A549 (cell line): Measurements from ENCODE around the gene ROR1. TPM values are rescaled to one million over a fixed set of nuclear protein-coding genes. Genes with fewer than 3 reads are reported as not detected.

Source experiments
- ATAC-seq, 2 experiments: fragments of 200-7000 bp in 1 of 2; fragments of >200 bp in 1 of 2; cut with Nextera tagmentation in 1 of 2; cut with Tn5 transposase in 1 of 2; 3 replicates each; pipeline versions ENCODE4 v1.8.0 to v1.9.1; 2018 to 2020; ENCODE audit warnings: mild to moderate bottlenecking in 1 of 2, moderate library complexity in 1 of 2
- CTCF ChIA-PET: fragments of 300-600 bp; sonication (Branson Sonifier 250); formaldehyde crosslinking; extraction: SDS; loops from one replicate; lab custom pipeline; 2021; ENCODE audit warnings: antibody characterized with exemption, inconsistent platforms; lab: Yijun Ruan, JAX
- POLR2A ChIA-PET: fragments of 350-600 bp; formaldehyde crosslinking; extraction: SDS; loops from one replicate; lab custom pipeline; 2021; ENCODE audit warnings: antibody characterized with exemption, inconsistent platforms; lab: Yijun Ruan, JAX
- DNase-seq, 2 experiments: peaks; one replicate each; pipeline versions ENCODE4 v3.0.0 to v3.0.0-alpha.2; 2011 to 2016; ENCODE audit warnings: low read depth in 1 of 2, low spot score in 1 of 2
- FAIRE-seq: peaks from 2 replicates; lab custom pipeline; 2011; peaks lifted over from hg19 to GRCh38; lab: Jason Lieb, UNC
- H3K27ac ChIP-seq, 2 experiments: fragments of >200 bp; sonication (Bioruptor Twin); formaldehyde crosslinking; 3 replicates each; pipeline ENCODE4 v1.5.1; 2016 to 2017
- H3K4me1 ChIP-seq: fragments of >200 bp; sonication (Bioruptor Twin); formaldehyde crosslinking; 3 replicates; pipeline ENCODE4 v1.6.1; 2016
- H3K4me2 ChIP-seq: fragments of >200 bp; sonication (Bioruptor Twin); formaldehyde crosslinking; 3 replicates; pipeline ENCODE4 v1.6.1; 2016
- H3K4me3 ChIP-seq: fragments of >200 bp; sonication (Bioruptor Twin); formaldehyde crosslinking; 3 replicates; pipeline ENCODE4 v1.5.1; 2016
- H3K9me3 ChIP-seq: fragments of >200 bp; sonication (Bioruptor Twin); formaldehyde crosslinking; 3 replicates; pipeline ENCODE4 v1.6.1; 2016
- CEBPB ChIP-seq, 2 experiments: fragments of >200 bp in 1 of 2; sonication (Bioruptor Twin) in 1 of 2; formaldehyde crosslinking in 1 of 2; IDR thresholded peaks; 2 replicates each; pipeline ENCODE4 v1.6.1; 2012 to 2016
- CHD4 ChIP-seq: fragments of 200-600 bp; sonication (generic); IDR thresholded peaks from 2 replicates; pipeline ENCODE4 v1.6.1; 2016; ENCODE audit warnings: antibody characterized with exemption, mild to moderate bottlenecking, borderline replicate concordance
- EHF ChIP-seq: fragments of 250-450 bp; sonication (Bioruptor Pico); IDR thresholded peaks from 2 replicates; pipeline ENCODE4 v1.5.0; 2020; ENCODE audit warnings: mild to moderate bottlenecking
- FOSL2 ChIP-seq, 2 experiments: fragments of 450-650 bp in 1 of 2; fragments of >200 bp in 1 of 2; sonication (Bioruptor Twin) in 1 of 2; formaldehyde crosslinking; IDR thresholded peaks; 2 replicates each; pipeline versions ENCODE4 v1.5.0 to v1.6.1; 2016 to 2020; ENCODE audit warnings: mild to moderate bottlenecking in 1 of 2, moderate library complexity in 1 of 2
- GATA3 ChIP-seq: IDR thresholded peaks from 2 replicates; pipeline ENCODE4 v1.6.1; 2012; ENCODE audit warnings: borderline replicate concordance
- HOXA7 ChIP-seq: fragments of 250-450 bp; sonication (Bioruptor Pico); IDR thresholded peaks from 2 replicates; pipeline ENCODE4 v1.5.0; 2020; ENCODE audit warnings: mild to moderate bottlenecking, moderate library complexity
- HOXB5 ChIP-seq: fragments of 250-450 bp; sonication (Bioruptor Pico); IDR thresholded peaks from 2 replicates; pipeline ENCODE4 v1.5.0; 2020; ENCODE audit warnings: mild to moderate bottlenecking, moderate library complexity
- KDM5A ChIP-seq: fragments of 200-600 bp; sonication (generic); IDR thresholded peaks from 2 replicates; pipeline ENCODE4 v1.6.1; 2016; ENCODE audit warnings: antibody characterized with exemption, mild to moderate bottlenecking
- MAFK ChIP-seq: fragments of 450-650 bp; IDR thresholded peaks from 2 replicates; pipeline ENCODE4 v1.6.1; 2014; ENCODE audit not compliant: partially characterized antibody
- MYC ChIP-seq: IDR thresholded peaks from 2 replicates; pipeline ENCODE4 v1.6.1; 2012; ENCODE audit warnings: mild to moderate bottlenecking, inconsistent platforms, low read length, improper control_type of control experiment, borderline replicate concordance
- NPAS2 ChIP-seq: fragments of 250-450 bp; sonication (Bioruptor Pico); IDR thresholded peaks from 2 replicates; pipeline ENCODE4 v1.8.0; 2022; ENCODE audit warnings: mild to moderate bottlenecking, moderate library complexity, borderline replicate concordance
- NR3C1 ChIP-seq: fragments of >200 bp; sonication (Bioruptor Twin); formaldehyde crosslinking; IDR thresholded peaks from 3 replicates; pipeline ENCODE4 v1.6.1; 2017
- SMC3 ChIP-seq: fragments of >200 bp; sonication (Bioruptor Twin); formaldehyde crosslinking; IDR thresholded peaks from 3 replicates; pipeline ENCODE4 v1.6.1; 2018; ENCODE audit warnings: inconsistent platforms
- TP53 ChIP-seq: fragments of 250-450 bp; sonication (Bioruptor Pico); IDR thresholded peaks from 2 replicates; pipeline ENCODE4 v1.5.0; 2021; ENCODE audit warnings: mild to moderate bottlenecking, moderate library complexity
- ZFP36 ChIP-seq: fragments of 450-650 bp; IDR thresholded peaks from 2 replicates; pipeline ENCODE4 v1.6.1; 2014; ENCODE audit warnings: borderline replicate concordance; ENCODE audit not compliant: partially characterized antibody
- WGBS: methylation state at CpG from one replicate; pipeline ENCODE4 v1.1.6; 2017; ENCODE audit errors: missing lambda C conversion rate; 5-methylcytosine and 5-hydroxymethylcytosine counted together
- polyA plus RNA-seq, 4 experiments: library from polyadenylated mRNA; depleted of rRNA in 3 of 4; stranded (reverse); fragments of >200 nt; fragmentation: RNase III in 1 of 4; extraction: RNeasy Plus Mini Kit Qiagen cat#74134 plus additional on column Dnase treatment in 1 of 4; gene quantifications; 2 replicates in 3 of 4; 3 replicates in 1 of 4; pipeline ENCODE4 v1.2.3, GENCODE V29; 2011 to 2017
- TF ChIP-seq, protein P1 (sequence below): fragments of 450-650 bp; IDR thresholded peaks from 2 replicates; pipeline ENCODE4 v1.6.1; 2014; ENCODE audit warnings: antibody characterized with exemption
- TF ChIP-seq, protein P2 (sequence below): fragments of 150-350 bp; IDR thresholded peaks from 2 replicates; pipeline ENCODE4 v1.6.1; 2014; ENCODE audit warnings: low read depth, mild to moderate bottlenecking, low read length
- TF ChIP-seq, protein P3 (sequence below): fragments of 250-450 bp; sonication (Bioruptor Pico); IDR thresholded peaks from 2 replicates; pipeline ENCODE4 v1.5.0; 2021; ENCODE audit warnings: mild to moderate bottlenecking, moderate library complexity, borderline replicate concordance
- TF ChIP-seq, protein P4 (sequence below): fragments of >200 bp; sonication (Bioruptor Twin); formaldehyde crosslinking; IDR thresholded peaks from 3 replicates; pipeline ENCODE4 v1.5.1; 2016

The ROR1 gene
- polyA plus RNA-seq, 2 of the 4 experiments (the other 2 are of a cell fraction), result 6.5 to 19.0 TPM

DNA sequence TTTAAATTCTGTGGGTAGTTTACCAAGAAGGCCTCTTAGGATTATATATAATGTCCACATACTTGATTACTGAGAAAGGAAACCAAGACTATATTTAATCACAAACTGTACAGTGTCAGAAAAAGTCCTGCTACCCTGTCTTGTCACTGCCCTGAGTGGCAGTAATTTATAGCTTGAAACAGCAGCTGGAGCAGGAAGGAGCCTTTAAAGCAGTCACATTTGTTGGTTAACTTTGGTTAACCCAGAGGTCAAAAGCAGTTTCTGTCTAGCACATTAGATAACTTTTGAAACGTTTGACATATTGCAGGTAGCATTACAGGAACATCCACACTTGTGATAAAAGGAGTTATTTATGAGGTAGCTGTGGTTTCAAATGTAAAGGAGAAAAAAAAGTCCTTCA, 161.7 kb downstream of the ROR1 start:
- FAIRE-seq, result no peak
- TF ChIP-seq KDM5A (no peak), ZFP36 (no peak), NPAS2 (no peak), CEBPB (IDR thresholded peaks at IDR 0.05) (no peak), HOXA7 (CRISPR knock-in tag) (no peak), FOSL2 (IDR thresholded peaks at IDR 0.05) (no peak), FOSL2 (CRISPR knock-in tag; IDR thresholded peaks at IDR 0.05) (no peak), EHF (CRISPR knock-in tag) (no peak), MAFK (no peak), CHD4 (no peak), TP53 (no peak), GATA3 (no peak), MYC (no peak)
- TF ChIP-seq, protein P1, sequence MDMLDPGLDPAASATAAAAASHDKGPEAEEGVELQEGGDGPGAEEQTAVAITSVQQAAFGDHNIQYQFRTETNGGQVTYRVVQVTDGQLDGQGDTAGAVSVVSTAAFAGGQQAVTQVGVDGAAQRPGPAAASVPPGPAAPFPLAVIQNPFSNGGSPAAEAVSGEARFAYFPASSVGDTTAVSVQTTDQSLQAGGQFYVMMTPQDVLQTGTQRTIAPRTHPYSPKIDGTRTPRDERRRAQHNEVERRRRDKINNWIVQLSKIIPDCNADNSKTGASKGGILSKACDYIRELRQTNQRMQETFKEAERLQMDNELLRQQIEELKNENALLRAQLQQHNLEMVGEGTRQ, result no peak
- TF ChIP-seq, protein P2, sequence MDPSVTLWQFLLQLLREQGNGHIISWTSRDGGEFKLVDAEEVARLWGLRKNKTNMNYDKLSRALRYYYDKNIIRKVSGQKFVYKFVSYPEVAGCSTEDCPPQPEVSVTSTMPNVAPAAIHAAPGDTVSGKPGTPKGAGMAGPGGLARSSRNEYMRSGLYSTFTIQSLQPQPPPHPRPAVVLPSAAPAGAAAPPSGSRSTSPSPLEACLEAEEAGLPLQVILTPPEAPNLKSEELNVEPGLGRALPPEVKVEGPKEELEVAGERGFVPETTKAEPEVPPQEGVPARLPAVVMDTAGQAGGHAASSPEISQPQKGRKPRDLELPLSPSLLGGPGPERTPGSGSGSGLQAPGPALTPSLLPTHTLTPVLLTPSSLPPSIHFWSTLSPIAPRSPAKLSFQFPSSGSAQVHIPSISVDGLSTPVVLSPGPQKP, result no peak
- TF ChIP-seq, protein P3, sequence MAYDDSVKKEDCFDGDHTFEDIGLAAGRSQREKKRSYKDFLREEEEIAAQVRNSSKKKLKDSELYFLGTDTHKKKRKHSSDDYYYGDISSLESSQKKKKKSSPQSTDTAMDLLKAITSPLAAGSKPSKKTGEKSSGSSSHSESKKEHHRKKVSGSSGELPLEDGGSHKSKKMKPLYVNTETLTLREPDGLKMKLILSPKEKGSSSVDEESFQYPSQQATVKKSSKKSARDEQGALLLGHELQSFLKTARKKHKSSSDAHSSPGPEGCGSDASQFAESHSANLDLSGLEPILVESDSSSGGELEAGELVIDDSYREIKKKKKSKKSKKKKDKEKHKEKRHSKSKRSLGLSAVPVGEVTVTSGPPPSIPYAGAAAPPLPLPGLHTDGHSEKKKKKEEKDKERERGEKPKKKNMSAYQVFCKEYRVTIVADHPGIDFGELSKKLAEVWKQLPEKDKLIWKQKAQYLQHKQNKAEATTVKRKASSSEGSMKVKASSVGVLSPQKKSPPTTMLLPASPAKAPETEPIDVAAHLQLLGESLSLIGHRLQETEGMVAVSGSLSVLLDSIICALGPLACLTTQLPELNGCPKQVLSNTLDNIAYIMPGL, result no peak
- TF ChIP-seq, protein P4, sequence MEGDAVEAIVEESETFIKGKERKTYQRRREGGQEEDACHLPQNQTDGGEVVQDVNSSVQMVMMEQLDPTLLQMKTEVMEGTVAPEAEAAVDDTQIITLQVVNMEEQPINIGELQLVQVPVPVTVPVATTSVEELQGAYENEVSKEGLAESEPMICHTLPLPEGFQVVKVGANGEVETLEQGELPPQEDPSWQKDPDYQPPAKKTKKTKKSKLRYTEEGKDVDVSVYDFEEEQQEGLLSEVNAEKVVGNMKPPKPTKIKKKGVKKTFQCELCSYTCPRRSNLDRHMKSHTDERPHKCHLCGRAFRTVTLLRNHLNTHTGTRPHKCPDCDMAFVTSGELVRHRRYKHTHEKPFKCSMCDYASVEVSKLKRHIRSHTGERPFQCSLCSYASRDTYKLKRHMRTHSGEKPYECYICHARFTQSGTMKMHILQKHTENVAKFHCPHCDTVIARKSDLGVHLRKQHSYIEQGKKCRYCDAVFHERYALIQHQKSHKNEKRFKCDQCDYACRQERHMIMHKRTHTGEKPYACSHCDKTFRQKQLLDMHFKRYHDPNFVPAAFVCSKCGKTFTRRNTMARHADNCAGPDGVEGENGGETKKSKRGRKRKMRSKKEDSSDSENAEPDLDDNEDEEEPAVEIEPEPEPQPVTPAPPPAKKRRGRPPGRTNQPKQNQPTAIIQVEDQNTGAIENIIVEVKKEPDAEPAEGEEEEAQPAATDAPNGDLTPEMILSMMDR, result no peak
- no peak overlapping the region for H3K4me2 ChIP-seq
- ChIA-PET POLR2A (no interaction called here), CTCF (interaction anchor here (0.7 to 2.6 kb wide), 6 partner anchors 8 to 202 kb away, joined by 3 to 17 read pairs (median 4); no protein-coding TSS in a partner anchor)
- H3K27ac ChIP-seq, result no peak overlapping the region
- 15% methylated on average over 1 of the region's 1 CpG for WGBS
- no peaks in the 10 kb centered on the region for H3K9me3 ChIP-seq
- ATAC-seq, result no peak
- peaks cover 37% of the 10 kb centered on the region for H3K4me1 ChIP-seq
- no peak for DNase-seq
- H3K4me3 ChIP-seq, result no peak overlapping the region

DNA sequence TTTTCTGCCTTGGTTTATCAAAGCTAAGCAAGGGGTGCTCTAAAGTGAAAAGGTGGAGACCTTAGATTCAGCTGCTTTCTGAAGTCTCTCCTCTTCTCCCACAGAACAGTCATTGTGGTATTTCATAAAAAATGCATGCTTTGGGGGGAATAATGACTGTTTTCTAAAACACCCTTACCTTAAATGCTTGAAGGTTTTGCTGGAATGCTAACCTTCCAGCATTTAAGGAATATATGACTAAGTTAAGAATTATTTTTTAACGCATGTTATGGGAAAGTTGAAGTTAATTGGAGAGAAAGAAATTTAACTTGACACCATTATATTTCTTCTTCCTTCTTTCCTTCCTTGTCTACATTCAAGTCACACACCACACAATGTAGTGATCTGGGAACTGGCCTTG, 162.5 kb downstream of the ROR1 start:
- Histone ChIP-seq H3K27ac (no peak overlapping the region), H3K4me3 (no peak overlapping the region), H3K4me2 (no peak overlapping the region), H3K9me3 (no peaks in the 10 kb centered on the region), H3K4me1 (peaks cover 30% of the 10 kb centered on the region)
- TF ChIP-seq SMC3 (no peak), HOXB5 (CRISPR knock-in tag) (no peak), NR3C1 (no peak)
- TF ChIP-seq, protein P1, result no peak
- DNase-seq, result no peak
- no peak for ATAC-seq
- no peak for FAIRE-seq
- CTCF ChIA-PET, result interaction anchor here (0.8 to 2.6 kb wide), 5 partner anchors 12 to 202 kb away, joined by 3 to 17 read pairs (median 3); no protein-coding TSS in a partner anchor
- POLR2A ChIA-PET, result no interaction called here
- WGBS, result 87% methylated on average over 1 of the region's 1 CpG
